ENCODE results near the gene B4GALNT3. TPM values are rescaled to one million over a fixed set of nuclear protein-coding genes. Genes with fewer than 3 reads are reported as not detected.
A peak's percentile ranks its signal among the peaks of the same experiment; 100 is the strongest.

B4GALNT3 gene
- total and polyA plus RNA-seq, 7 donors: 0.21 to 4.0 (median 0.57) TPM

GRCh38 chr12:466039-466438 lies 6.3 kb downstream of the B4GALNT3 start:
- ATAC-seq: no peak
- H3K27ac ChIP-seq: no peak overlapping the region
- no peak overlapping the region for H3K4me3 ChIP-seq

GRCh38 chr12:466762-467161 lies 7.0 kb downstream of the B4GALNT3 start:
- no peak overlapping the region for H3K27ac ChIP-seq
- H3K4me3 ChIP-seq: no peak overlapping the region
- H3K4me1 ChIP-seq: peaks cover 13% of the 10 kb centered on the region
- intact Hi-C loops (cut with DNase I): no loop called here
- no peak for ATAC-seq
- 84 to 91% (median 85%) methylated on average over 5 of the region's 5 CpGs for WGBS, 3 donors
- DNase-seq: no peak
- H3K9me3 ChIP-seq: no peaks in the 10 kb centered on the region
- no peaks in the 10 kb centered on the region for H3K36me3 ChIP-seq (ENCODE audit: insufficient read depth in 1 of 2, low read depth in 1 of 2)
- peaks cover 0 to 3% (median 0%) of the 10 kb centered on the region in 3 donors for H3K27me3 ChIP-seq (ENCODE audit: insufficient read depth in 3 of 3, low read length in 2 of 3)
- TF ChIP-seq CTCF (IDR thresholded peaks at IDR 0.05): no peak

More at GRCh38 chr12:466039-466438, 6.3 kb downstream of the B4GALNT3 start:
- no peaks in the 10 kb centered on the region for H3K36me3 ChIP-seq (ENCODE audit: insufficient read depth in 1 of 2, low read depth in 1 of 2)
- intact Hi-C loops (cut with DNase I): no loop called here
- 77 to 81% (median 79%) methylated on average over 8 of the region's 8 CpGs for WGBS, 3 donors
- DNase-seq: no peak
- H3K4me1 ChIP-seq: peaks cover 13% of the 10 kb centered on the region
- TF ChIP-seq CTCF (IDR thresholded peaks at IDR 0.05): no peak
- peaks cover 0 to 3% (median 2%) of the 10 kb centered on the region in 3 donors for H3K27me3 ChIP-seq (ENCODE audit: insufficient read depth in 3 of 3, low read length in 2 of 3)
- no peaks in the 10 kb centered on the region for H3K9me3 ChIP-seq

- H3K36me3 ChIP-seq (ENCODE audit: insufficient read depth in 1 of 2, low read depth in 1 of 2): no peaks in the 10 kb centered on the region
- 81 to 95% (median 92%) methylated on average over 6 of the region's 6 CpGs for WGBS, 3 donors
- H3K4me3 ChIP-seq: no peak overlapping the region
- H3K27me3 ChIP-seq (ENCODE audit: insufficient read depth in 3 of 3, low read length in 2 of 3): no peaks in the 10 kb centered on the region
- DNase-seq: no peak
- TF ChIP-seq CTCF (IDR thresholded peaks at IDR 0.05): no peak
- intact Hi-C loops (cut with DNase I): no loop called here
- peaks cover 13% of the 10 kb centered on the region for H3K4me1 ChIP-seq
- H3K9me3 ChIP-seq: no peaks in the 10 kb centered on the region
- H3K27ac ChIP-seq: no peak overlapping the region
- ATAC-seq: no peak
These were observed 7.9 kb downstream of the B4GALNT3 start for GRCh38 chr12:467591-467990.

GRCh38 chr12:468671-469389 lies 9.1 kb downstream of the B4GALNT3 start:
- no peak overlapping the region for H3K27ac ChIP-seq
- no peak for TF ChIP-seq CTCF (IDR thresholded peaks at IDR 0.05)

GRCh38 chr12:470133-470532 lies 10.4 kb downstream of the B4GALNT3 start:
- WGBS, 3 donors: 30 to 35% (median 33%) methylated on average over 11 of the region's 11 CpGs
- DNase-seq (no peak), ATAC-seq (peak in 3 of 4 donors; percentile 60 to 77 (median 64))
- intact Hi-C loops (cut with DNase I): no loop called here
- Histone ChIP-seq H3K27ac (peak overlapping the region; percentile 1), H3K36me3 (ENCODE audit: insufficient read depth in 1 of 2, low read depth in 1 of 2) (no peaks in the 10 kb centered on the region), H3K4me3 (no peak overlapping the region), H3K27me3 (ENCODE audit: insufficient read depth in 3 of 3, low read length in 2 of 3) (no peaks in the 10 kb centered on the region), H3K4me1 (peaks cover 10% of the 10 kb centered on the region), H3K9me3 (no peaks in the 10 kb centered on the region)
- TF ChIP-seq CTCF (IDR thresholded peaks at IDR 0.05): no peak

More at GRCh38 chr12:468671-469389, 9.1 kb downstream of the B4GALNT3 start:
- H3K4me3 ChIP-seq: no peak overlapping the region
- WGBS, 3 donors: 68 to 77% (median 73%) methylated on average over 10 of the region's 10 CpGs
- intact Hi-C loops (cut with DNase I): no loop called here
- no peaks in the 10 kb centered on the region for H3K36me3 ChIP-seq (ENCODE audit: insufficient read depth in 1 of 2, low read depth in 1 of 2)
- H3K9me3 ChIP-seq: no peaks in the 10 kb centered on the region
- H3K27me3 ChIP-seq (ENCODE audit: insufficient read depth in 3 of 3, low read length in 2 of 3): no peaks in the 10 kb centered on the region
- ATAC-seq: no peak
- no peak for DNase-seq
- H3K4me1 ChIP-seq: peaks cover 13% of the 10 kb centered on the region
